ENCODE results near the gene HSD11B2. TPM values are rescaled to one million over a fixed set of nuclear protein-coding genes. Genes with fewer than 3 reads are reported as not detected.

The HSD11B2 gene
- total and polyA plus RNA-seq, 4 donors = 2.6 to 39.8 (median 6.7) TPM

GRCh38 chr16:67419931-67420330 lies 11.0 kb upstream of the HSD11B2 start:
- H3K4me1 ChIP-seq (ENCODE audit: control insufficient read depth in 5 of 5, insufficient read depth in 5 of 5, low read length in 5 of 5) = peaks cover 0 to 20% (median 0%) of the 10 kb centered on the region in 5 donors
- 83 to 86% methylated on average over 3 of the region's 3 CpGs for WGBS, 2 donors
- ATAC-seq (ENCODE audit: insufficient read depth, low FRiP score) (no peak), DNase-seq (no peak)
- H3K9ac ChIP-seq (ENCODE audit: insufficient read depth in 1 of 2, low read length in 2 of 2) = no peak overlapping the region
- H3K27me3 ChIP-seq (ENCODE audit: control insufficient read depth in 3 of 3, insufficient read depth in 3 of 3, low read length in 2 of 3) = peaks cover 0 to 2% (median 0%) of the 10 kb centered on the region in 3 donors
- no peaks in the 10 kb centered on the region for H3K36me3 ChIP-seq (ENCODE audit: control insufficient read depth in 4 of 4, insufficient read depth in 4 of 4, low read length in 4 of 4)
- no peak overlapping the region for H3K27ac ChIP-seq (ENCODE audit: low read depth in 1 of 2, low read length in 1 of 2)
- H3K4me3 ChIP-seq = no peak overlapping the region
- no peak for TF ChIP-seq CTCF (IDR thresholded peaks at IDR 0.05; ENCODE audit: control extremely low read depth, extremely low read depth)
- no peaks in the 10 kb centered on the region for H3K9me3 ChIP-seq (ENCODE audit: control insufficient read depth in 4 of 4, insufficient read depth in 3 of 4, low read length in 3 of 4)

GRCh38 chr16:67421030-67421429 lies 9.9 kb upstream of the HSD11B2 start:
- TF ChIP-seq CTCF (IDR thresholded peaks at IDR 0.05; ENCODE audit: control extremely low read depth, extremely low read depth) = no peak
- ATAC-seq (ENCODE audit: insufficient read depth, low FRiP score) (no peak), DNase-seq (no peak)
- Histone ChIP-seq H3K9me3 (ENCODE audit: control insufficient read depth in 4 of 4, insufficient read depth in 3 of 4, low read length in 3 of 4) (no peaks in the 10 kb centered on the region), H3K36me3 (ENCODE audit: control insufficient read depth in 4 of 4, insufficient read depth in 4 of 4, low read length in 4 of 4) (no peaks in the 10 kb centered on the region), H3K27ac (ENCODE audit: low read depth in 1 of 2, low read length in 1 of 2) (no peak overlapping the region), H3K4me1 (ENCODE audit: control insufficient read depth in 5 of 5, insufficient read depth in 5 of 5, low read length in 5 of 5) (peaks cover 0 to 20% (median 0%) of the 10 kb centered on the region in 5 donors), H3K4me3 (no peak overlapping the region), H3K9ac (ENCODE audit: insufficient read depth in 1 of 2, low read length in 2 of 2) (no peak overlapping the region), H3K27me3 (ENCODE audit: control insufficient read depth in 3 of 3, insufficient read depth in 3 of 3, low read length in 2 of 3) (peaks cover 0 to 2% (median 0%) of the 10 kb centered on the region in 3 donors)
- WGBS, 2 donors = 85 to 86% methylated on average over 4 of the region's 4 CpGs

- peaks cover 0 to 2% (median 0%) of the 10 kb centered on the region in 3 donors for H3K27me3 ChIP-seq (ENCODE audit: control insufficient read depth in 3 of 3, insufficient read depth in 3 of 3, low read length in 2 of 3)
- H3K9me3 ChIP-seq (ENCODE audit: control insufficient read depth in 4 of 4, insufficient read depth in 3 of 4, low read length in 3 of 4) = no peaks in the 10 kb centered on the region
- no peaks in the 10 kb centered on the region for H3K36me3 ChIP-seq (ENCODE audit: control insufficient read depth in 4 of 4, insufficient read depth in 4 of 4, low read length in 4 of 4)
- no peak overlapping the region for H3K27ac ChIP-seq (ENCODE audit: low read depth in 1 of 2, low read length in 1 of 2)
- 84 to 92% methylated on average over 5 of the region's 5 CpGs for WGBS, 2 donors
- ATAC-seq (ENCODE audit: insufficient read depth, low FRiP score) = no peak
- no peak overlapping the region for H3K9ac ChIP-seq (ENCODE audit: insufficient read depth in 1 of 2, low read length in 2 of 2)
- H3K4me1 ChIP-seq (ENCODE audit: control insufficient read depth in 5 of 5, insufficient read depth in 5 of 5, low read length in 5 of 5) = peaks cover 0 to 14% (median 0%) of the 10 kb centered on the region in 5 donors
- no peak for TF ChIP-seq CTCF (IDR thresholded peaks at IDR 0.05; ENCODE audit: control extremely low read depth, extremely low read depth)
- H3K4me3 ChIP-seq = no peak overlapping the region
- DNase-seq = no peak
These were observed 7.9 kb upstream of the HSD11B2 start for GRCh38 chr16:67423015-67423414.
